ENCODE measurements around the gene DBI.

DBI gene

GRCh38 chr2:119387381-119388129 is 20.8 kb downstream of the DBI start:
- in situ Hi-C loops (cut with MboI; ENCODE audit: low sequenced_read_pairs, unreplicated experiment), result no loop called here
- TF ChIP-seq, protein P1, sequence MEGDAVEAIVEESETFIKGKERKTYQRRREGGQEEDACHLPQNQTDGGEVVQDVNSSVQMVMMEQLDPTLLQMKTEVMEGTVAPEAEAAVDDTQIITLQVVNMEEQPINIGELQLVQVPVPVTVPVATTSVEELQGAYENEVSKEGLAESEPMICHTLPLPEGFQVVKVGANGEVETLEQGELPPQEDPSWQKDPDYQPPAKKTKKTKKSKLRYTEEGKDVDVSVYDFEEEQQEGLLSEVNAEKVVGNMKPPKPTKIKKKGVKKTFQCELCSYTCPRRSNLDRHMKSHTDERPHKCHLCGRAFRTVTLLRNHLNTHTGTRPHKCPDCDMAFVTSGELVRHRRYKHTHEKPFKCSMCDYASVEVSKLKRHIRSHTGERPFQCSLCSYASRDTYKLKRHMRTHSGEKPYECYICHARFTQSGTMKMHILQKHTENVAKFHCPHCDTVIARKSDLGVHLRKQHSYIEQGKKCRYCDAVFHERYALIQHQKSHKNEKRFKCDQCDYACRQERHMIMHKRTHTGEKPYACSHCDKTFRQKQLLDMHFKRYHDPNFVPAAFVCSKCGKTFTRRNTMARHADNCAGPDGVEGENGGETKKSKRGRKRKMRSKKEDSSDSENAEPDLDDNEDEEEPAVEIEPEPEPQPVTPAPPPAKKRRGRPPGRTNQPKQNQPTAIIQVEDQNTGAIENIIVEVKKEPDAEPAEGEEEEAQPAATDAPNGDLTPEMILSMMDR (IDR thresholded peaks at IDR 0.05; ENCODE audit: borderline replicate concordance, control extremely low read depth, extremely low read depth, insufficient read depth, missing control alignments), result no peak
- peak; percentile 73 for DNase-seq (ENCODE audit: low spot score)

- in situ Hi-C loops (cut with MboI; ENCODE audit: low sequenced_read_pairs, unreplicated experiment), result no loop called here
- TF ChIP-seq, protein P1 (IDR thresholded peaks at IDR 0.05; ENCODE audit: borderline replicate concordance, control extremely low read depth, extremely low read depth, insufficient read depth, missing control alignments), result no peak
- DNase-seq (ENCODE audit: low spot score), result no peak
Observed at GRCh38 chr2:119389615-119390306, 23.0 kb downstream of the DBI start.

- in situ Hi-C loops (cut with MboI; ENCODE audit: low sequenced_read_pairs, unreplicated experiment), result no loop called here
- DNase-seq (ENCODE audit: low spot score), result no peak
- TF ChIP-seq, protein P1 (IDR thresholded peaks at IDR 0.05; ENCODE audit: borderline replicate concordance, control extremely low read depth, extremely low read depth, insufficient read depth, missing control alignments), result no peak
Observed at GRCh38 chr2:119393971-119394748, 27.4 kb downstream of the DBI start.

GRCh38 chr2:119397196-119397595 is 30.4 kb downstream of the DBI start:
- TF ChIP-seq, protein P1 (IDR thresholded peaks at IDR 0.05; ENCODE audit: borderline replicate concordance, control extremely low read depth, extremely low read depth, insufficient read depth, missing control alignments), result no peak
- DNase-seq (ENCODE audit: low spot score), result no peak
- in situ Hi-C loops (cut with MboI; ENCODE audit: low sequenced_read_pairs, unreplicated experiment), result no loop called here

GRCh38 chr2:119402106-119402505 is 35.3 kb downstream of the DBI start:
- in situ Hi-C loops (cut with MboI; ENCODE audit: low sequenced_read_pairs, unreplicated experiment), result no loop called here
- no peak for DNase-seq (ENCODE audit: low spot score)
- TF ChIP-seq, protein P1 (IDR thresholded peaks at IDR 0.05; ENCODE audit: borderline replicate concordance, control extremely low read depth, extremely low read depth, insufficient read depth, missing control alignments), result no peak
